ENCODE results near the gene OR9A2.

DNA sequence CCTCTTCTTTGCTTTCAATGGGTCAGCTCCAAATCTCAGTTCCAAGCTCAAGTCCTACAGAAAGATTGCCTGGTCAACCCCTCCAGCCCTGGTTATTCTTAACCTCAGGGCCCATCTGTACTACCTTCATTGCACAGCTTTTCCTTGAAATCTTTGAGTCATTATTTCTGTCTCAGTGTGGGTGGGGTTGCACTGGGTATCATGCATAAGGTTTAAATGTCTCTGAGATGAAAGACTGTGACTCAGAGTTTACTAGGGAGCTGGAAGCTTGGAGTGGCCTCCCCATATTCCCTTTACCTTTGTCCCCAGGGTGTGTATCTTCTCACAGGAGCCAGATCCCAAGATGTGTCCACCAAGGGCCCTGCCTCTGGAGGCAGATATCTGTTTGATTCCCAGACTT is 21.9 kb upstream of the OR9A2 start:
- TF ChIP-seq POLR2AphosphoS5 (IDR thresholded peaks at IDR 0.05) = no peak
- TF ChIP-seq, protein P1, sequence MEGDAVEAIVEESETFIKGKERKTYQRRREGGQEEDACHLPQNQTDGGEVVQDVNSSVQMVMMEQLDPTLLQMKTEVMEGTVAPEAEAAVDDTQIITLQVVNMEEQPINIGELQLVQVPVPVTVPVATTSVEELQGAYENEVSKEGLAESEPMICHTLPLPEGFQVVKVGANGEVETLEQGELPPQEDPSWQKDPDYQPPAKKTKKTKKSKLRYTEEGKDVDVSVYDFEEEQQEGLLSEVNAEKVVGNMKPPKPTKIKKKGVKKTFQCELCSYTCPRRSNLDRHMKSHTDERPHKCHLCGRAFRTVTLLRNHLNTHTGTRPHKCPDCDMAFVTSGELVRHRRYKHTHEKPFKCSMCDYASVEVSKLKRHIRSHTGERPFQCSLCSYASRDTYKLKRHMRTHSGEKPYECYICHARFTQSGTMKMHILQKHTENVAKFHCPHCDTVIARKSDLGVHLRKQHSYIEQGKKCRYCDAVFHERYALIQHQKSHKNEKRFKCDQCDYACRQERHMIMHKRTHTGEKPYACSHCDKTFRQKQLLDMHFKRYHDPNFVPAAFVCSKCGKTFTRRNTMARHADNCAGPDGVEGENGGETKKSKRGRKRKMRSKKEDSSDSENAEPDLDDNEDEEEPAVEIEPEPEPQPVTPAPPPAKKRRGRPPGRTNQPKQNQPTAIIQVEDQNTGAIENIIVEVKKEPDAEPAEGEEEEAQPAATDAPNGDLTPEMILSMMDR (IDR thresholded peaks at IDR 0.05) = no peak
- no peak for TF ChIP-seq POLR2A (IDR thresholded peaks at IDR 0.05)

Data from prostate gland (tissue), 2 donors.